GM12878 (cell line): ENCODE results near the gene HMOX2. TPM values are rescaled to one million over a fixed set of nuclear protein-coding genes. Genes with fewer than 3 reads are reported as not detected.

Experiments
- ATAC-seq: fragments of 200-7000 bp; cut with Tn5 transposase; 3 replicates; pipeline ENCODE4 v1.9.1; 2020; ENCODE audit warnings: mild to moderate bottlenecking, moderate library complexity
- BruUV-seq: library from RNA; stranded (reverse); fragments of 400-500 nt; replicated peaks from 2 replicates; lab custom pipeline; 2021; lab: Mats Ljungman, UMichigan
- CTCF ChIA-PET: fragments of 300-600 bp; sonication (Branson Sonifier 250); formaldehyde crosslinking; extraction: SDS; loops from one replicate; lab custom pipeline; 2021; ENCODE audit warnings: inconsistent platforms; lab: Yijun Ruan, JAX
- POLR2A ChIA-PET: fragments of 350-600 bp; formaldehyde crosslinking; extraction: SDS; loops from one replicate; lab custom pipeline; 2021; ENCODE audit warnings: inconsistent platforms; lab: Charles Lee
- RAD21 ChIA-PET: fragments of 300-600 bp; sonication (Branson Sonifier 250); formaldehyde crosslinking; loops from one replicate; lab custom pipeline; 2023; ENCODE audit warnings: antibody characterized with exemption; ENCODE audit not compliant: unreplicated experiment; lab: Charles Lee
- SMC1A ChIA-PET: fragments of 300-600 bp; sonication (Branson Sonifier 250); formaldehyde crosslinking; loops from one replicate; lab custom pipeline; 2023; ENCODE audit not compliant: unreplicated experiment, uncharacterized antibody; lab: Charles Lee
- DNase-seq: peaks from one replicate; pipeline ENCODE4 v3.0.0-alpha.2; 2011; ENCODE audit warnings: low read depth, low spot score
- FAIRE-seq: peaks from 3 replicates; lab custom pipeline; 2011; peaks lifted over from hg19 to GRCh38; lab: Jason Lieb, UNC
- H2AFZ ChIP-seq: 2 replicates; pipeline ENCODE4 v1.6.0; 2011; ENCODE audit warnings: low read depth, low read length, control low read depth; ENCODE audit not compliant: control insufficient read depth
- H3K27ac ChIP-seq: 2 replicates; pipeline ENCODE4 v1.5.1; 2011; ENCODE audit warnings: control low read depth; ENCODE audit not compliant: control insufficient read depth, insufficient read depth
- H3K27me3 ChIP-seq, 2 experiments: replicated peaks in 1 of 2; 2 replicates each; pipeline versions ENCODE4 v1.6.0 to v1.6.1; 2011; ENCODE audit warnings: low read length in 1 of 2; ENCODE audit not compliant: control insufficient read depth in 2 of 2, insufficient read depth in 2 of 2
- H3K36me3 ChIP-seq, 2 experiments: 2 replicates each; pipeline ENCODE4 v1.5.1; 2011; ENCODE audit warnings: low read length in 1 of 2; ENCODE audit not compliant: control insufficient read depth in 2 of 2, insufficient read depth in 2 of 2
- H3K4me1 ChIP-seq: 2 replicates; pipeline ENCODE4 v1.6.1; 2011; ENCODE audit warnings: mild to moderate bottlenecking, low read length, moderate library complexity, mixed read lengths; ENCODE audit not compliant: control insufficient read depth, insufficient read depth
- H3K4me2 ChIP-seq: 2 replicates; pipeline ENCODE4 v1.6.0; 2011; ENCODE audit warnings: control low read depth; ENCODE audit not compliant: control insufficient read depth, insufficient read depth
- H3K4me3 ChIP-seq: fragments of 200-600 bp; sonication (generic); 2 replicates; pipeline ENCODE4 v1.5.1; 2016
- H3K79me2 ChIP-seq: 2 replicates; pipeline ENCODE4 v1.6.0; 2011; ENCODE audit warnings: low read length; ENCODE audit not compliant: control insufficient read depth, insufficient read depth
- H3K9ac ChIP-seq: 2 replicates; pipeline ENCODE4 v1.8.0; 2011; ENCODE audit warnings: low read length, control low read depth, mixed read lengths; ENCODE audit not compliant: control insufficient read depth, insufficient read depth
- H3K9me3 ChIP-seq: replicated peaks from 3 replicates; pipeline ENCODE4 v1.5.1; 2011; ENCODE audit warnings: mild to moderate bottlenecking, low read length; ENCODE audit not compliant: control insufficient read depth, insufficient read depth
- H4K20me1 ChIP-seq: 2 replicates; pipeline ENCODE4 v1.6.0; 2011; ENCODE audit not compliant: control insufficient read depth, insufficient read depth
- CREB1 ChIP-seq: IDR thresholded peaks from 2 replicates; pipeline ENCODE4 v1.6.1; 2012; ENCODE audit warnings: low read depth, mild to moderate bottlenecking, inconsistent platforms
- NFIC ChIP-seq: IDR thresholded peaks from 2 replicates; pipeline ENCODE4 v1.6.1; 2012; ENCODE audit warnings: low read depth, mild to moderate bottlenecking, inconsistent platforms, low read length, moderate library complexity
- REST ChIP-seq: IDR thresholded peaks from 2 replicates; pipeline ENCODE4 v1.6.1; 2012; ENCODE audit warnings: mild to moderate bottlenecking, low read depth, low read length
- SIN3A ChIP-seq: IDR thresholded peaks from 2 replicates; pipeline ENCODE4 v1.6.1; 2012; ENCODE audit warnings: low read depth, low read length, improper control_type of control experiment
- SMARCA5 ChIP-seq: fragments of 450-650 bp; IDR thresholded peaks from 2 replicates; pipeline ENCODE4 v1.6.1; 2017; ENCODE audit warnings: mild to moderate bottlenecking
- SREBF1 ChIP-seq: IDR thresholded peaks from 2 replicates; pipeline ENCODE4 v1.6.1; 2012; ENCODE audit warnings: mild to moderate bottlenecking, low read length
- ZNF274 ChIP-seq: IDR thresholded peaks from one replicate; pipeline ENCODE4 v1.8.0; 2011; ENCODE audit not compliant: insufficient read length, insufficient read depth
- WGBS: methylation state at CpG from one replicate; pipeline ENCODE4 v1.1.6; 2016; ENCODE audit warnings: low lambda C conversion rate; ENCODE audit not compliant: insufficient replicate concordance, insufficient coverage; ENCODE audit errors: missing lambda C conversion rate; 5-methylcytosine and 5-hydroxymethylcytosine counted together
- in situ Hi-C: fragments of 300-500 bp; cut with MboI; formaldehyde crosslinking; loops from 9 replicates; pipeline ENCODE4 v1.14.3; 2018; ENCODE audit warnings: mixed read lengths
- intact Hi-C: fragments of 100-400 bp; cut with micrococcal nuclease; formaldehyde crosslinking; loops from one replicate; pipeline ENCODE4 v1.14.2; 2022; ENCODE audit not compliant: unreplicated experiment
- polyA plus RNA-seq, 11 experiments: library from polyadenylated mRNA; depleted of rRNA in 4 of 11; unstranded in 6 of 11; stranded (reverse) in 5 of 11; fragments of >200 nt; fragmentation: Nextera tagmentation in 4 of 11; fragmentation: Illumina TruSeq in 1 of 11; extraction: Ambion mirVana in 4 of 11; extraction: Trizol in 1 of 11; gene quantifications; 1 replicate in 1 of 11; 2 replicates in 10 of 11; pipeline versions ENCODE4 v1.2.1 to v1.2.3, GENCODE V29; 2011 to 2016; ENCODE audit warnings: inconsistent platforms in 2 of 11, missing spikeins in 2 of 11, low read depth in 1 of 11
- total RNA-seq, 4 experiments: library from RNA; depleted of rRNA in 3 of 4; stranded (reverse); fragments of >200 nt in 3 of 4; fragmentation: Illumina TruSeq in 1 of 4; extraction: Trizol in 1 of 4; gene quantifications; 2 replicates each; pipeline versions ENCODE4 v1.2.1 to v1.2.3, GENCODE V29; 2013 to 2021

HMOX2 gene
- total and polyA plus RNA-seq, 10 of the 15 experiments (the other 5 are each of a cell fraction or from before 2014, with no cell fraction given) = 26.4 to 111 (median 57.8) TPM

- Histone ChIP-seq H4K20me1 (no peaks in the 10 kb centered on the region), H3K4me2 (no peak overlapping the region), H3K27ac (no peak overlapping the region), H3K9ac (no peak overlapping the region), H3K4me3 (no peak overlapping the region), H3K4me1 (peaks cover 28% of the 10 kb centered on the region), H3K79me2 (peaks cover 12% of the 10 kb centered on the region), H3K36me3 (peaks cover 0 to 4% of the 10 kb centered on the region in 2 experiments; a peak in 2 of 4 replicates), H3K9me3 (no peaks in the 10 kb centered on the region), H2AFZ (no peak overlapping the region), H3K27me3 (no peaks in the 10 kb centered on the region)
- POLR2A ChIA-PET = no interaction called here
- no peak for TF ChIP-seq SIN3A
- TF ChIP-seq REST = no peak
- no peak for TF ChIP-seq SMARCA5
- no peak for TF ChIP-seq NFIC
- TF ChIP-seq ZNF274 = no peak
- TF ChIP-seq SREBF1 = no peak
- no peak for TF ChIP-seq CREB1
- RAD21 ChIA-PET = no interaction called here
- 60% methylated on average over 10 of the region's 10 CpGs for WGBS
- FAIRE-seq (no peak), ATAC-seq (no peak), DNase-seq (no peak)
- CTCF ChIA-PET = interaction anchor here (1.5 kb wide), 1 partner anchor 16 kb away, joined by 4 read pairs; no protein-coding TSS in a partner anchor
- in situ Hi-C loops (loop anchor here (10.0 kb wide), 1 partner anchor 63 kb away; no protein-coding TSS in a partner anchor), intact Hi-C loops (no loop called here)
- BruUV-seq = no TSS peak
- SMC1A ChIA-PET = no interaction called here
Observed at GRCh38 chr16:4532238-4532637, 56.0 kb downstream of the HMOX2 start.
